Heart right ventricle (tissue), 16 donors: ENCODE data around the gene RAPGEF5. TPM values are rescaled to one million over a fixed set of nuclear protein-coding genes. Genes with fewer than 3 reads are reported as not detected.

Source experiments
- ATAC-seq, 8 donors: fragments of 200-7000 bp; cut with Tn5 transposase; one replicate each; pipeline ENCODE4 v1.9.1; 2020; ENCODE audit warnings: mild to moderate bottlenecking in 8 of 8, moderate library complexity in 8 of 8, moderate number of reproducible peaks in 1 of 8
- DNase-seq, 2 donors: peaks; one replicate each; pipeline ENCODE4 v3.0.0-alpha.2; 2020
- H3K27ac ChIP-seq, 10 donors: fragments of 200-600 bp; sonication (generic) in 2 of 10; one replicate each; pipeline versions ENCODE4 v1.5.0 to v1.8.0; 2020 to 2022; ENCODE audit warnings: mild to moderate bottlenecking in 3 of 10
- H3K27me3 ChIP-seq, 7 donors: fragments of 200-600 bp; one replicate each; pipeline ENCODE4 v1.8.0; 2021 to 2022; ENCODE audit warnings: mild to moderate bottlenecking in 2 of 7
- H3K36me3 ChIP-seq, 9 donors: fragments of 200-600 bp; sonication (generic) in 1 of 9; one replicate each; pipeline versions ENCODE4 v1.5.0 to v1.8.0; 2020 to 2022; ENCODE audit warnings: mild to moderate bottlenecking in 2 of 9
- H3K4me1 ChIP-seq, 9 donors: fragments of 200-600 bp; sonication (generic) in 1 of 9; one replicate each; pipeline versions ENCODE4 v1.5.0 to v1.8.0; 2020 to 2022; ENCODE audit warnings: mild to moderate bottlenecking in 4 of 9
- H3K4me3 ChIP-seq, 10 donors: fragments of 200-600 bp; sonication (generic) in 2 of 10; one replicate each; pipeline versions ENCODE4 v1.5.0 to v1.8.0; 2020 to 2022; ENCODE audit warnings: mild to moderate bottlenecking in 7 of 10, moderate library complexity in 2 of 10
- H3K9me3 ChIP-seq, 11 donors: fragments of 200-600 bp in 10 of 11; sonication (generic) in 2 of 11; one replicate each; pipeline versions ENCODE4 v1.5.0 to v1.8.0; 2013 to 2022; ENCODE audit warnings: mild to moderate bottlenecking in 2 of 11, control low read depth in 1 of 11, moderate library complexity in 1 of 11
- WGBS, 2 donors: extraction: QIAGEN DNeasy Blood & Tissue Kit; methylation state at CpG; one replicate each; pipeline ENCODE4 v1.1.7; 2013; ENCODE audit warnings: inconsistent platforms in 1 of 2; 5-methylcytosine and 5-hydroxymethylcytosine counted together
- intact Hi-C, 10 donors: fragments of 100-400 bp; cut with DNase I; formaldehyde crosslinking; loops; one replicate each; pipeline versions ENCODE4 v1.11.1 to v1.14.2; 2022
- polyA plus RNA-seq, 2 donors: library from polyadenylated mRNA; stranded (reverse); fragments of 200-250 nt; gene quantifications; one replicate each; pipeline ENCODE4 v1.2.3, GENCODE V29; 2013
- total RNA-seq, 10 donors: library from RNA; stranded (reverse); fragmentation: NEBNext Ultra II Directional in 3 of 10; extraction: Animal tissue kit (Norgen Biotek cat#: 25700) in 3 of 10; gene quantifications; one replicate each; pipeline versions ENCODE4 v1.2.1 to v1.2.4, GENCODE V29; 2021 to 2023
- TF ChIP-seq, protein P1 (sequence below), 9 donors: fragments of 200-600 bp; sonication (generic) in 2 of 9; IDR thresholded peaks; one replicate each; pipeline versions ENCODE4 v1.5.0 to v1.8.0; 2021 to 2022; ENCODE audit warnings: antibody characterized with exemption in 9 of 9, mild to moderate bottlenecking in 5 of 9, moderate library complexity in 1 of 9
- donor health status: Arrhythmogenic right ventricular cardiomyopathy.
- donor health status: ischemic (EF 13 %, LVEDD 7.1; RV severe dilation, severe dysfunction).
- donor health status: healthy with polysubstance abuse.
- donor health status: DM: no; HTN: yes; CAD: no.
- donor health status: DM: no; HTN: no; CAD: no.
- donor health status: ischemic (EF 25% LVEDD 6.9; RV normal size, moderate dysfunction).
- donor health status: ischemic (EF 25% LVEDD 5.7; RV mildly dilated, moderate dysfunction).
- donor health status: healthy.
- donor health status: DM: yes; HTN: yes; CAD: no.
- donor health status: Ischemic cardiomyopathy.
- donor health status: ischemic (EF 35%, LVEDD 5.7; RV mildly dilated, moderate dysfunction).
- donor health status: nonischemic (EF 11% LVEDD 7.7; RV severe dilation, severe dysfunction).
- donor health status: DM: yes; HTN: yes; CAD: no.
- donor health status: PGD.
- donor health status: ischemic (EF 29% LVEDD 5.4; RV normal size, mild dysfunction).
- donor health status: nonischemic (EF 23%, LVEDD 6.1; RV moderate dilation, normal function).

RAPGEF5 gene
- total and polyA plus RNA-seq, 12 donors: 4.3 to 33.3 (median 14.3) TPM

DNA sequence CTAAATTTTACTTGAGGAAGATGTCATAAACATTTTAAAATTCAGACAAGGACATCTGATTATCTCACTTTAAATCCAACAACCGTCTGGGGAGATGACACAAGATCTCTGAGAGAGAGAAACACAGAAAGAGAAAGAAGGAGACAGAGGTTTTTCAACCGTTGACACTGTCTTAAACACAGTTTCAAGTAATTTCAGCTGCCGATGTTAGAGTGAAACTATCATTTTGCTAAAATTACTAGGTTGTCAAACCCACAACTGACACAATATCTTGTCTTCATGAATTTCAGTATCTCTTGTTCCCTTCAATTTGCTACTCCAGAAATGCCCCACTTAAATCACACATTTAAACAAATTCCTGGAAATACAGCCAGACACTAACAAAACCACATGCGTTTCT lies 174.8 kb downstream of the RAPGEF5 start:
- no peak for ATAC-seq
- 75 to 77% methylated on average over 4 of the region's 4 CpGs for WGBS, 2 donors
- intact Hi-C loops: no loop called here

DNA sequence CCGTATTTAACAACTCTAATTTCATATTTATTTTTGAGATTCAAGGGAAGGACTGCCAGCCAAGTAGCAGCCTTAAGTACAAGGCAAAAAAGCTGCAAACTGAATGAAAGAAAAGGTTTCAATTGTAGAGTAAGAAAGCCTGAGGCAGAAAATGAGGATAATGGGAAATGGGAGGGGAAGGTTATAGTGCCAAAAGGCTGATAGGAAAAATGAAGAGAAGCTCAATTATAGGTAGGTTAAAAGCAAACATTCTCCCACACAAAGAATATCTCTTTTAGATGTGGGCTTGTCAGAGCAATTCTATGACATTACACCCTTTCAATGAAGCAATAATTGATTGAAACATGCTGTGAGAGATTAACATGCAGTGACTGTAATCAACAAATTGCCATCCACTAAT lies 175.3 kb downstream of the RAPGEF5 start:
- Histone ChIP-seq H3K36me3 (peaks cover 0 to 82% (median 0%) of the 10 kb centered on the region in 9 donors), H3K27me3 (no peaks in the 10 kb centered on the region), H3K9me3 (peaks cover 0 to 10% (median 0%) of the 10 kb centered on the region in 11 donors), H3K4me3 (no peak overlapping the region), H3K27ac (no peak overlapping the region), H3K4me1 (peaks cover 0 to 7% (median 0%) of the 10 kb centered on the region in 9 donors)
- TF ChIP-seq, protein P1, sequence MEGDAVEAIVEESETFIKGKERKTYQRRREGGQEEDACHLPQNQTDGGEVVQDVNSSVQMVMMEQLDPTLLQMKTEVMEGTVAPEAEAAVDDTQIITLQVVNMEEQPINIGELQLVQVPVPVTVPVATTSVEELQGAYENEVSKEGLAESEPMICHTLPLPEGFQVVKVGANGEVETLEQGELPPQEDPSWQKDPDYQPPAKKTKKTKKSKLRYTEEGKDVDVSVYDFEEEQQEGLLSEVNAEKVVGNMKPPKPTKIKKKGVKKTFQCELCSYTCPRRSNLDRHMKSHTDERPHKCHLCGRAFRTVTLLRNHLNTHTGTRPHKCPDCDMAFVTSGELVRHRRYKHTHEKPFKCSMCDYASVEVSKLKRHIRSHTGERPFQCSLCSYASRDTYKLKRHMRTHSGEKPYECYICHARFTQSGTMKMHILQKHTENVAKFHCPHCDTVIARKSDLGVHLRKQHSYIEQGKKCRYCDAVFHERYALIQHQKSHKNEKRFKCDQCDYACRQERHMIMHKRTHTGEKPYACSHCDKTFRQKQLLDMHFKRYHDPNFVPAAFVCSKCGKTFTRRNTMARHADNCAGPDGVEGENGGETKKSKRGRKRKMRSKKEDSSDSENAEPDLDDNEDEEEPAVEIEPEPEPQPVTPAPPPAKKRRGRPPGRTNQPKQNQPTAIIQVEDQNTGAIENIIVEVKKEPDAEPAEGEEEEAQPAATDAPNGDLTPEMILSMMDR (IDR thresholded peaks at IDR 0.05): no peak
- intact Hi-C loops: no loop called here
- 74 to 87% methylated on average over 1 of the region's 1 CpG for WGBS, 2 donors
- no peak for DNase-seq
- no peak for ATAC-seq

More for the DNA sequence above, 174.8 kb downstream of the RAPGEF5 start:
- peaks cover 0 to 10% (median 0%) of the 10 kb centered on the region in 11 donors for H3K9me3 ChIP-seq
- no peak overlapping the region for H3K27ac ChIP-seq
- H3K4me1 ChIP-seq: peaks cover 0 to 7% (median 0%) of the 10 kb centered on the region in 9 donors
- peaks cover 0 to 87% (median 0%) of the 10 kb centered on the region in 9 donors for H3K36me3 ChIP-seq
- no peaks in the 10 kb centered on the region for H3K27me3 ChIP-seq
- TF ChIP-seq, protein P1 (IDR thresholded peaks at IDR 0.05): no peak
- no peak for DNase-seq
- no peak overlapping the region for H3K4me3 ChIP-seq

DNA sequence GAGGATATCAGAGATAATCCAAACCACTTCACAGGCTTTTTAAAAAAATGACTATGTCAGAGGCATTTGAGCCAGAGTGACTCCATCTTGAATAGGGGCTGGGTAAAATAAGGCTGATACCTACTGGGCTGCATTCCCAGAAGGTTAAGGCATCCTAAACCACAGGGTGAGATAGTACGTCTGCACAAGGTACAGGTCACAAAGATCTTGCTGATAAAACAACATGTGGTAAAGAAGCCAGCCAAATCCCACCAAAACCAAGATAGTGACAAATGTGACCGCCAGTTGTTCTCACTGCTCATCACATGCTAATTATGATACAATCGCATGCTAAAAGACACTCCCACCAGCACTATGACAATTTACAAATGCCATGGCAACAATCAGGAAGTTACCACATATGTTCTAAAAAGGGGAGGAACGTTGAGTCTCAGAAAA lies 177.5 kb downstream of the RAPGEF5 start:
- H3K36me3 ChIP-seq: peaks cover 0 to 66% (median 0%) of the 10 kb centered on the region in 9 donors
- 79 to 82% methylated on average over 4 of the region's 4 CpGs for WGBS, 2 donors
- H3K27me3 ChIP-seq: no peaks in the 10 kb centered on the region
- no peak overlapping the region for H3K27ac ChIP-seq
- peaks cover 0 to 27% (median 3%) of the 10 kb centered on the region in 9 donors for H3K4me1 ChIP-seq
- ATAC-seq: no peak
- peaks cover 0 to 10% (median 0%) of the 10 kb centered on the region in 11 donors for H3K9me3 ChIP-seq
- no peak for DNase-seq
- no peak overlapping the region for H3K4me3 ChIP-seq
- intact Hi-C loops: no loop called here
- TF ChIP-seq, protein P1 (IDR thresholded peaks at IDR 0.05): no peak

DNA sequence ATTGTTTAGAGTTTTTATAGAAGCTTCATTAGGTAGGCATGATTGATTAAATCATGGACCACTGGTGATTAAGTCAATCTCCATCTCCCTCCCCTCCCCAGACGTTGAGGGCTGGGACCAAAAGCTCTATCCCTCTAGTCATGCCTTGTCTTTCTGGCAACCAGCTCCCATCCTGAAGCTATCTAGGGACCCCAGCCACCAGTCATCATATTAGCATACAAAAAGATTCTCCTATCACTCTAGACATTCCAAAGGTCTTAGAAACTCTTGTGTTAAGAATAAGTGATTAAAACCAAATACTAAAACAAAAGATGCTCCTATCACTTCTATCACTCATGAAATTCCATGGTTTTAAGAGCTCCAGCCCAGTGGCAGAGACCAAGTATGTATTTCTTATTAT lies 178.2 kb downstream of the RAPGEF5 start:
- 50 to 71% methylated on average over 1 of the region's 1 CpG for WGBS, 2 donors
- H3K4me3 ChIP-seq: no peak overlapping the region
- DNase-seq (no peak), ATAC-seq (no peak)
- intact Hi-C loops: no loop called here
- H3K27ac ChIP-seq: no peak overlapping the region
- H3K4me1 ChIP-seq: peaks cover 0 to 31% (median 4%) of the 10 kb centered on the region in 9 donors
- H3K9me3 ChIP-seq: peaks cover 0 to 10% (median 0%) of the 10 kb centered on the region in 11 donors
- TF ChIP-seq, protein P1 (IDR thresholded peaks at IDR 0.05): no peak
- H3K27me3 ChIP-seq: no peaks in the 10 kb centered on the region
- H3K36me3 ChIP-seq: peaks cover 0 to 66% (median 0%) of the 10 kb centered on the region in 9 donors
